ENCODE measurements around the gene VAMP7.

DNA sequence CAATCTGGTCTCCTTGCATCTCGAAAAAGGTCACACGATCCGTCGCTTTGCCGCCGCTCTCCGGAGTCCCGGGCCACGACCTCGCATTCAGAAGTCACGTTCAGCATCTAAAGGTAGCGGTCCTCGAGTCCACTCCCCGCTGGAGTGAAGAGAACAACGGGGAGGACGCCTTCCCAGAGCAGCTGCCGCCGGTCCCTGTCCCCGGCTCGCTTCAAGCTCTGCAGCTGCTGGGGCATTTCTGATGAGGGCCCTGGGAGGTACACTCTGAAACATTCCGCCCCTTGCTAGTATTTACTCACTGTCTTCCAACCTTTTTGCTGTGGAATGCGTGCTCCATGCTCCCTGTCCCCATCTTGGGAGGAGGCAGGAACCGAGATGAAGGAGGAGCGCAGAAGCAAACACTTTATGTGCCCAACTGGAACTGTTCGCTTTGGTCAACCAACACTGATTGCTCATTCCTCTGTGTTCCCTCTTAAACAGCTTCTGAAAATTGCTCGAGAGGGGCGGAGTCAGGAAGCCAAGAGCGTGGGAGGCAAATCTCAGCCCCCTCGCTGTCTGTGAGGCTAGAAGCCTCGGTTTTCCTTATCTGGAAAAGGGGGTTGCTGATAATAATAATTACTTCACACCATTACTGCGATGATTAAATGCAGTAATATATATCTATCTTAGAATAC is 6.4 kb upstream of the VAMP7 start:
- TF ChIP-seq CTCF (IDR thresholded peaks at IDR 0.05) (no peak), POLR2A (IDR thresholded peaks at IDR 0.05) (no peak)

Measured in Peyer's patch (tissue), 4 donors.